NCI-H1436 (cell line): ENCODE data around the gene DNAH8.

Source experiments
- DNase-seq: peaks from one replicate; lab custom pipeline; 2025; lab: John Stamatoyannopoulos, UW

Gene DNAH8

GRCh38 chr6:39016839-39017546 lies 301.9 kb downstream of the DNAH8 start:
- no peak for DNase-seq

- no peak for DNase-seq
Observed at GRCh38 chr6:39017547-39017880, 302.4 kb downstream of the DNAH8 start.

- DNase-seq: no peak
Observed at GRCh38 chr6:39018103-39018502, 303.0 kb downstream of the DNAH8 start.

- no peak for DNase-seq
Observed at GRCh38 chr6:39020136-39020535, 305.0 kb downstream of the DNAH8 start.

GRCh38 chr6:39021041-39021440 lies 305.9 kb downstream of the DNAH8 start:
- DNase-seq: no peak

- no peak for DNase-seq
Observed at GRCh38 chr6:39021779-39022178, 306.7 kb downstream of the DNAH8 start.

- DNase-seq: no peak
Observed at GRCh38 chr6:39026175-39026574, 311.1 kb downstream of the DNAH8 start.

GRCh38 chr6:39029156-39030011 lies 314.3 kb downstream of the DNAH8 start:
- DNase-seq: peak; percentile 18

GRCh38 chr6:39035681-39036080 lies 320.6 kb downstream of the DNAH8 start:
- no peak for DNase-seq

GRCh38 chr6:39037082-39037508 lies 322.0 kb downstream of the DNAH8 start:
- no peak for DNase-seq

- no peak for DNase-seq
Observed at GRCh38 chr6:39037707-39038106, 322.6 kb downstream of the DNAH8 start.

- no peak for DNase-seq
Observed at GRCh38 chr6:39040080-39040673, 325.1 kb downstream of the DNAH8 start.

GRCh38 chr6:39041072-39041471 lies 326.0 kb downstream of the DNAH8 start:
- DNase-seq: no peak

- DNase-seq: no peak
Observed at GRCh38 chr6:39043776-39044175, 328.7 kb downstream of the DNAH8 start.

GRCh38 chr6:39044181-39044580 lies 329.1 kb downstream of the DNAH8 start:
- no peak for DNase-seq

- DNase-seq: no peak
Observed at GRCh38 chr6:39047434-39048327, 332.6 kb downstream of the DNAH8 start.

GRCh38 chr6:39048481-39049399 lies 333.6 kb downstream of the DNAH8 start, which contains the start of gene GLP1R:
Gene GLP1R (plus strand): TSS chr6:39048781. CDS start chr6:39048841, 60 bp downstream.
- DNase-seq: no peak

- no peak for DNase-seq
Observed at GRCh38 chr6:39049575-39050283, 334.6 kb downstream of the DNAH8 start.

- DNase-seq: no peak
Observed at GRCh38 chr6:39050453-39051112, 335.5 kb downstream of the DNAH8 start.
